Bronchial epithelial cell (primary cell): ENCODE results near the gene PDE5A. TPM values are rescaled to one million over a fixed set of nuclear protein-coding genes. Genes with fewer than 3 reads are reported as not detected.

Source experiments
- DNase-seq: peaks from one replicate; pipeline ENCODE4 v3.0.0-alpha.2; 2010; ENCODE audit warnings: low read depth
- FAIRE-seq: peaks from 2 replicates; lab custom pipeline; 2011; peaks lifted over from hg19 to GRCh38; lab: Jason Lieb, UNC
- H3K27me3 ChIP-seq: 2 replicates; pipeline ENCODE4 v1.5.1; 2011; ENCODE audit warnings: low read length; ENCODE audit not compliant: control insufficient read depth, insufficient read depth
- H3K36me3 ChIP-seq: 2 replicates; pipeline ENCODE4 v1.5.1; 2011; ENCODE audit warnings: low read length; ENCODE audit not compliant: control insufficient read depth, insufficient read depth
- H3K4me3 ChIP-seq: 2 replicates; pipeline ENCODE4 v1.5.1; 2011; ENCODE audit warnings: mild to moderate bottlenecking, low read depth, low read length, control low read depth
- CTCF ChIP-seq: IDR thresholded peaks from 2 replicates; pipeline ENCODE4 v1.5.1; 2011; ENCODE audit warnings: mild to moderate bottlenecking, moderate library complexity, low read length, control low read depth, inconsistent platforms; ENCODE audit not compliant: insufficient read depth, severe bottlenecking
- total RNA-seq: library from RNA; depleted of rRNA; stranded (reverse); fragments of >200 nt; gene quantifications from 2 replicates; pipeline ENCODE4 v1.2.1, GENCODE V29; 2014

PDE5A gene
- total RNA-seq, 1 donor from 2014 or later: 5.8 TPM

GRCh38 chr4:119623025-119623424 is 5.6 kb downstream of the PDE5A start:
- FAIRE-seq: no peak
- no peaks in the 10 kb centered on the region for H3K27me3 ChIP-seq
- H3K36me3 ChIP-seq: no peaks in the 10 kb centered on the region
- TF ChIP-seq CTCF: no peak
- H3K4me3 ChIP-seq: no peak overlapping the region
- DNase-seq: peak; percentile 38

- DNase-seq: no peak
- no peaks in the 10 kb centered on the region for H3K27me3 ChIP-seq
- no peak overlapping the region for H3K4me3 ChIP-seq
- TF ChIP-seq CTCF: no peak
- H3K36me3 ChIP-seq: no peaks in the 10 kb centered on the region
- FAIRE-seq: no peak
Measured at GRCh38 chr4:119615068-119615719, 13.4 kb downstream of the PDE5A start.

- no peak for TF ChIP-seq CTCF
- H3K36me3 ChIP-seq: no peaks in the 10 kb centered on the region
Measured at GRCh38 chr4:119604266-119604665, 24.3 kb downstream of the PDE5A start.

GRCh38 chr4:119602366-119602765 is 26.2 kb downstream of the PDE5A start:
- H3K36me3 ChIP-seq: no peaks in the 10 kb centered on the region
- FAIRE-seq: no peak

More at GRCh38 chr4:119604266-119604665, 24.3 kb downstream of the PDE5A start:
- Histone ChIP-seq H3K27me3 (no peaks in the 10 kb centered on the region), H3K4me3 (no peak overlapping the region)
- FAIRE-seq: no peak
- DNase-seq: no peak

GRCh38 chr4:119598521-119598920 is 30.1 kb downstream of the PDE5A start:
- no peak for FAIRE-seq
- H3K4me3 ChIP-seq: no peak overlapping the region
- TF ChIP-seq CTCF: no peak

More at GRCh38 chr4:119602366-119602765, 26.2 kb downstream of the PDE5A start:
- Histone ChIP-seq H3K4me3 (no peak overlapping the region), H3K27me3 (no peaks in the 10 kb centered on the region)
- no peak for DNase-seq
- TF ChIP-seq CTCF: no peak

GRCh38 chr4:119597377-119597776 is 31.2 kb downstream of the PDE5A start:
- FAIRE-seq: no peak

More at GRCh38 chr4:119598521-119598920, 30.1 kb downstream of the PDE5A start:
- Histone ChIP-seq H3K36me3 (no peaks in the 10 kb centered on the region), H3K27me3 (no peaks in the 10 kb centered on the region)
- no peak for DNase-seq

More at GRCh38 chr4:119597377-119597776, 31.2 kb downstream of the PDE5A start:
- Histone ChIP-seq H3K4me3 (no peak overlapping the region), H3K27me3 (no peaks in the 10 kb centered on the region), H3K36me3 (no peaks in the 10 kb centered on the region)
- DNase-seq: no peak
- TF ChIP-seq CTCF: no peak
